HG03139 (cell line): ENCODE data around the gene PIP5K1A.

Source experiments
- ATAC-seq: cut with Tn5 transposase; IDR thresholded peaks from one replicate; pipeline ENCODE4 v1.9.1; 2021; ENCODE audit not compliant: unreplicated experiment

The PIP5K1A gene

DNA sequence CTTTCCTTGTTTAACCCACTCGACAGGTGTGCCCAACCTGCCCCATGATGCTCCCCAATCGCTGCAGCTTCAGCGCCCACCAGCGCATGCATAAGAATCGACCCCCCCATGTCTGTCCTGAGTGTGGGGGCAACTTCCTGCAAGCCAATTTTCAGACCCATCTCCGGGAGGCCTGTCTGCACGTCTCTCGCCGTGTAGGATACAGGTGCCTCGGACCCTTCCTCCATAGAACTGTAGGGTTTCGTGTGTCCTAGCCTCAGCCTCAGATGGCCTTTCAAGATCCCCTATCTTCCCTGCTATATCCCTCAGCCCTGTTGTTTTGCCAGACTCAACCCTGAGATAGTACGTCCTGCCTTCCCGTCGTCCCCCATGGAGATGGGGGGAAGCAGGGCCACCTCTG, 90.2 kb downstream of the PIP5K1A start:
- ATAC-seq, result no peak

DNA sequence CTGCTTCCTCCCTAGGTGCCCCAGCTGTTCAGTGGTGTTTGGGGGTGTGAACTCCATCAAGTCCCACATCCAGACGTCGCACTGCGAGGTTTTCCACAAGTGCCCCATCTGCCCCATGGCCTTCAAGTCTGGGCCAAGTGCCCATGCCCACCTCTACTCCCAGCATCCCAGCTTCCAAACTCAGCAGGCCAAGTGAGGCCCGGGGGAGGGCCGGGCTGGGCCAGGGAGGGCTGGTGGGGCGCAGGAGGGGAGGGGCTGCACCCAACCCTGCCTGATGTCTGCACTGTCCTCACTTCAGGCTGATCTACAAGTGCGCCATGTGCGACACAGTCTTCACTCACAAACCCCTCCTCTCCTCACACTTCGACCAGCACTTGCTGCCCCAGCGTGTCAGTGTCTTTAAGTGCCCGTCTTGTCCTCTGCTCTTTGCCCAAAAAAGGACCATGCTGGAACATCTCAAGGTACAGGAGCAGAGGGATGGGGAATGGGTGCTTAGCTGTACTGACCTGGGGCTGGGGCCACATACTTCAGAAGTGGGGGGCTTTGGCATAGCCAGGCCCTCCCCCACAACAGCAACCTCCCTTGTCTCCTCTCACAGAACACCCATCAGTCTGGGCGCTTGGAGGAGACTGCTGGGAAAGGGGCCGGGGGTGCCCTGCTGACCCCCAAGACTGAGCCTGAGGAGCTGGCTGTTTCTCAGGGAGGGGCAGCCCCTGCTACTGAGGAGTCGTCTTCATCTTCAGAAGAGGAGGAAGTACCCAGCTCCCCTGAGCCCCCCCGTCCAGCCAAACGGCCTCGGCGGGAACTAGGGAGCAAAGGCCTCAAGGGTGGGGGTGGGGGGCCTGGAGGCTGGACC, 91.0 kb downstream of the PIP5K1A start:
- no peak for ATAC-seq

DNA sequence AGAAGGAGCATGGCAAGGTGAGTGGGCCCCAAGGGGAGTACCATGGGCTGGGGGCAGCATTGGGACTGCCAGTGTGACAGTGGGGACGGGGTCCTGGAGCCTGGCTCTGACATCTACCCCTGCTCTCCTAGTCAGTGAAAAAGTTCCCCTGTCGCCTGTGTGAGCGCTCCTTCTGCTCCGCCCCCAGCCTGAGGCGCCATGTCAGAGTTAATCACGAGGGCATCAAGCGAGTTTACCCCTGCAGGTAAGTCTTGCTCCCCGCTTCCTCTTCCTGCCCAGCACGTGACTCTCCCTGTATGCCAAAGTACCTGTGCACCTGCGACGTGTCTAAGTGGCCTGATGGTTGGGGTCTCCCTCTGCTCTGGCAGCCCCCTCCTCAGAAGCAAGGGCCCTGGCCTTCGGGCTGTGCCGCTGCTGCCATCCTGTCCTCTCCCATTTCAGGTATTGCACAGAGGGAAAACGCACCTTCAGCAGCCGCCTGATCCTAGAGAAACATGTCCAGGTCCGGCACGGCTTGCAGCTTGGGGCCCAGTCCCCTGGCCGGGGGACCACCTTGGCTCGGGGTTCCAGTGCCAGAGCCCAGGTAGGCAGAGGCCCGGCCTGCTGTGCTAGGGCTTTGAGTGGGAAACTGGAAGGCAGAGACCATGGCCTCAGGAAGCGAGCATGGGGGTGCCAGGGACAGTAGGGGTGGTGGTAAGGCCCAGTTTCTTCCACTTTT, 91.8 kb downstream of the PIP5K1A start:
- no peak for ATAC-seq

DNA sequence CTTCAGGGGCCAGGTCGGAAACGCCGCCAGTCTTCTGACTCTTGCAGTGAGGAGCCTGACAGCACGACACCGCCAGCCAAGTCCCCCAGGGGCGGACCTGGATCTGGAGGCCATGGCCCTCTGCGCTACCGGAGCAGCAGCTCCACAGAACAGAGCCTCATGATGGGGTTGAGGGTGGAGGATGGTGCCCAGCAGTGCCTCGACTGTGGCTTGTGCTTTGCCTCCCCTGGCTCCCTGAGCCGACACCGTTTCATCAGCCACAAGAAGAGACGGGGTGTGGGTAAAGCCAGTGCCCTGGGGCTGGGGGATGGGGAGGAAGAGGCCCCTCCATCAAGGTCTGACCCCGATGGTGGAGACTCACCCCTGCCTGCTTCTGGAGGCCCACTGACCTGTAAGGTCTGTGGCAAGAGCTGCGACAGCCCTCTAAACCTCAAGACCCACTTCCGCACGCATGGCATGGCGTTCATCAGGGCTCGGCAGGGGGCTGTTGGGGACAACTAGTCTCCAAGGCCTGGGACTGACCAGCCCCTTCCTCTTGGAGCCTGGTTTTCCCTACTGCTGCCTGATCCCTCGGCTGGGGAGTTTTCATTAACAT, 92.5 kb downstream of the PIP5K1A start:
- ATAC-seq, result no peak

DNA sequence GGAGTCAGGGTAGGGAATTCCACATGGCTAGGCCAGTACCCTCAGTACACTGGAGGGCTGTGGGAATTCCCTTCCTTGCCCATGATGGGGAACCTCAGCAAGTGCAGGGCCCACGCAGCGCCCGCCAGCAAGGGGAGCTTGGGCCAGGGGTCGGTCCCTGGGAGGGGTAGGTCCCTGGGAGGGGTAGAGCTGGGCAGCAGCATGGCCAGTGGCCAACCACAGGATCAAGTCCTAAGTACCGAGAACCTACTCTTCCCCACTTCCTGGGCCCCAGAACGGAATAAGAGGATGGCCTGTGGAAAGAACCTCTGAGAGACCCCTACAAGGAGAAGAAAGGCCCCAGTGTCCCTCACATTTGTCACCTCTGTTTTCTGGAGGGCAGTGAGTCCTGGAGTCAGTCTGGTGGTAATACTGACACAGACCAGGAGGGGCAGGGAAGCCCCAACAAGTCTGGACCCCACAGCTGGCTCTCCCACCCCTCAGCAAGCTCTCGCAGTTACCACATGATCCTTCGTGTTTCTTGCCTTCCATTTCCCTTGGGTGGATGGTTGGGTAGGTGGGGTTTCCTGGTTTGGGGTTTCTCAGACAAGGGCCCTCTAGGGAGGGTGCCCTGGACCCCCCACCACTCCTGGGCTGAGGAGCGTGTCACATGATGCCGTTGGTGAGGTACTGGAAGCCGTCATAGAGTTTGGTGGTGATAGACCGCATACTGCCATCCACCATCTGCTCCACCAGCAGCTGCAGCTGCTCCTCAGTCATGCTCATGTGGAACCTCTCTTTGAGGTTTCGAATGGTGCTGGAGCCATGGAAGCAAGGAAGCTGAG, 94.1 kb downstream of the PIP5K1A start:
- ATAC-seq, result no peak

DNA sequence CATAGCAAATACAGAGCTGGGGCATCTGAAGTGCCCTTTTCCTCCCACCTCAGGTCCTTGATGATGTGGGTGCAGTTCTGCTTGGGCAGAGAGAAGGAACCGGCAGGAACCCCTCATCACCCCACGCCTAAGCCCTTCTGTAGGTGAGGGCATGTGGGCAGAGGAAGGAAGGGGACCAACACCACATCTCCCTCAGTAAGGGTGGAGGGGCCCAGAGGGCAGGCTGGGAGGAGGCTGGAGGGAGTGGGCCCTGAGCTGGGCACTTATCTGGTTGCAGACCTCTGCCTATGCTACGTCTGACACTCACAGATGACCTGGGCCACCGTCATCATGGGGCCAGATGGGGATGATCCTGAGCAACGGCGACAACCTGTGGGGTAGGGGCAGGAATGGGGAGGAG, 94.7 kb downstream of the PIP5K1A start:
- ATAC-seq, result no peak

DNA sequence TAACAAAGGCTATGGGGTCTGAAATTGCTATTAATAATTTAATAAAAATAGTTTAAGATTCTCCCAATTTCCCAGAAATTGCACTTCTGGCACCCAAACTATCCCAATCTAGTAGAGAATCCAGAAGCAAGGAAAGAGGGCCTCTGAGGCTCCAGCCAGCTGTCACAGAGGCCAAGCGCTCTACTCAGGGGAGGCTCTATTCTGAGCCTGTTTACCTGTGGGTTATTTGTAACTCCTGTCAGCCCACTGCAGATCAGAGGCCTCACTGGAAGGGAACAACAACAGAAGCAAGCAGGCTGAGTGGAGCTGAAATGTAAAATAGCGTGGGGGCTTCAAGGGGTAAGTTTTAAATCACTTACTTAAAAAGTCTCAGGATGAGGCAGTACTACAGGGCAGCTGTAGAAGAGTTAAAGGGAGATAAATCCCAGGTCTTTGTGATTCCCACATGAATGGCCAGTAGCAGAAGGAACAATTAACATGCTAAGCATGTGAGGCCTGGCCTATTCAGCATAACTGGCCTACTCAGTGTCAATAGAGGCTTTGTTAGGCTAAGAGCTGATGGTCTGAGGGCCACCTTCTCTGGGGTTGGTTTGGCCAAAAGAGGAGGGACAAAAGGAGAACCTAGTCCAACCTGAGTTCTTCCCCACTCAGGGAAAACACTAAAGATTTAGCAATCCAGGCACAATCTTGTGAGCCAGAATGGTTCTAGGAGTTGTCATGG, 96.5 kb downstream of the PIP5K1A start:
- no peak for ATAC-seq
